HCT116 (cell line): ENCODE measurements around the gene MAP3K10. TPM values are rescaled to one million over a fixed set of nuclear protein-coding genes. Genes with fewer than 3 reads are reported as not detected.

ENCODE experiments used
- ATAC-seq: fragments of 200-7000 bp; cut with Tn5 transposase; 2 replicates; pipeline ENCODE4 v1.9.1; 2020; ENCODE audit warnings: mild to moderate bottlenecking, moderate library complexity
- BruUV-seq: library from RNA; stranded (reverse); fragments of 400-500 nt; replicated peaks from 2 replicates; lab custom pipeline; 2021; lab: Mats Ljungman, UMichigan
- CTCF ChIA-PET: fragments of 300-600 bp; sonication (Branson Sonifier 250); formaldehyde crosslinking; loops from one replicate; lab custom pipeline; 2021; ENCODE audit warnings: antibody characterized with exemption; lab: Charles Lee
- POLR2A ChIA-PET: fragments of 300-600, 350-600 bp; sonication (Branson Sonifier 250); formaldehyde crosslinking; loops from one replicate; lab custom pipeline; 2021; ENCODE audit warnings: antibody characterized with exemption; lab: Charles Lee
- RAD21 ChIA-PET, 2 experiments: fragments of 300-600 bp; sonication (Branson Sonifier 250); formaldehyde crosslinking; loops; one replicate each; lab custom pipeline; 2023; ENCODE audit warnings: low total read pairs in 2 of 2; ENCODE audit not compliant: uncharacterized antibody in 2 of 2, unreplicated experiment in 2 of 2, low non-redundant PET in 1 of 2; lab: Charles Lee
- DNase-seq: peaks from one replicate; pipeline ENCODE4 v3.0.0-alpha.2; 2010; ENCODE audit warnings: low read depth, low spot score
- H2AFZ ChIP-seq: fragments of 200-600 bp; shearing (Covaris generic), sonication (generic); 2 replicates; pipeline ENCODE4 v1.6.1; 2017; ENCODE audit warnings: low read depth, mixed run types, mixed read lengths, antibody characterized with exemption, low read length; ENCODE audit not compliant: poor library complexity, severe bottlenecking
- H3K27ac ChIP-seq: 2 replicates; pipeline ENCODE4 v1.5.1; 2012; ENCODE audit warnings: low read depth, low read length
- H3K27me3 ChIP-seq: fragments of 200-600 bp; sonication (generic); 2 replicates; pipeline ENCODE4 v1.6.1; 2016; ENCODE audit warnings: mixed run types, low read length, mixed read lengths; ENCODE audit not compliant: insufficient read depth
- H3K36me3 ChIP-seq, 2 experiments: fragments of 200-500 bp in 1 of 2; fragments of 200-600 bp in 1 of 2; sonication (Bioruptor generic) in 1 of 2; sonication (generic) in 1 of 2; 2 replicates each; pipeline versions ENCODE4 v1.5.1 to v1.6.1; 2014 to 2016; ENCODE audit warnings: low read length in 2 of 2, inconsistent platforms in 1 of 2, mixed read lengths in 1 of 2, mixed run types in 1 of 2; ENCODE audit not compliant: insufficient read depth in 2 of 2, control insufficient read depth in 1 of 2
- H3K4me1 ChIP-seq, 2 experiments: fragments of 200-600 bp in 1 of 2; sonication (generic) in 1 of 2; 2 replicates each; pipeline versions ENCODE4 v1.5.1 to v1.6.1; 2012 to 2017; ENCODE audit warnings: low read length in 2 of 2, inconsistent platforms in 1 of 2, mild to moderate bottlenecking in 1 of 2, mixed read lengths in 1 of 2, mixed run types in 1 of 2, moderate library complexity in 1 of 2; ENCODE audit not compliant: insufficient read depth in 2 of 2, control insufficient read depth in 1 of 2
- H3K4me2 ChIP-seq: fragments of 200-600 bp; sonication (generic); 2 replicates; pipeline ENCODE4 v1.6.1; 2017; ENCODE audit warnings: mixed run types, low read length, mixed read lengths
- H3K4me3 ChIP-seq, 2 experiments: fragments of 200-600 bp in 1 of 2; sonication (generic) in 1 of 2; replicated peaks in 1 of 2; 2 replicates each; pipeline ENCODE4 v1.5.1; 2011 to 2016; ENCODE audit warnings: low read length in 2 of 2, control low read depth in 1 of 2, low read depth in 1 of 2, mild to moderate bottlenecking in 1 of 2, mixed read lengths in 1 of 2, mixed run types in 1 of 2
- H3K79me2 ChIP-seq: fragments of 200-600 bp; sonication (generic); 2 replicates; pipeline ENCODE4 v1.6.1; 2017; ENCODE audit warnings: mild to moderate bottlenecking, mixed run types, low read length, moderate library complexity, mixed read lengths; ENCODE audit not compliant: insufficient read depth
- H3K9ac ChIP-seq: fragments of 200-600 bp; sonication (generic); 2 replicates; pipeline ENCODE4 v1.6.1; 2016; ENCODE audit warnings: low read length, mixed read lengths
- H3K9me2 ChIP-seq: fragments of 200-600 bp; sonication (generic), shearing (Covaris generic); 2 replicates; pipeline ENCODE4 v1.6.1; 2017; ENCODE audit warnings: mixed run types, mild to moderate bottlenecking, moderate library complexity; ENCODE audit not compliant: insufficient read depth
- H3K9me3 ChIP-seq, 2 experiments: fragments of 200-500 bp in 1 of 2; fragments of 200-600 bp in 1 of 2; sonication (Bioruptor generic) in 1 of 2; sonication (generic) in 1 of 2; 2 replicates each; pipeline ENCODE4 v1.6.1; 2014 to 2017; ENCODE audit warnings: low read length in 2 of 2, mixed read lengths in 2 of 2, inconsistent platforms in 1 of 2, low read depth in 1 of 2, mild to moderate bottlenecking in 1 of 2, mixed run types in 1 of 2, moderate library complexity in 1 of 2; ENCODE audit not compliant: control insufficient read depth in 1 of 2, insufficient read depth in 1 of 2
- H4K20me1 ChIP-seq: fragments of 200-600 bp; sonication (generic), shearing (Covaris generic); 2 replicates; pipeline ENCODE4 v1.6.1; 2017; ENCODE audit warnings: mixed run types, mild to moderate bottlenecking, moderate library complexity; ENCODE audit not compliant: insufficient read depth
- EZH2 ChIP-seq: fragments of 200-600 bp; sonication (generic); IDR thresholded peaks from 2 replicates; pipeline ENCODE4 v1.6.1; 2017; ENCODE audit warnings: antibody characterized with exemption, mixed run types
- SIN3A ChIP-seq: IDR thresholded peaks from 2 replicates; pipeline ENCODE4 v1.6.1; 2012; ENCODE audit warnings: low read depth
- SP1 ChIP-seq: IDR thresholded peaks from 2 replicates; pipeline ENCODE4 v1.6.1; 2012; ENCODE audit warnings: low read depth
- TCF7L2 ChIP-seq: IDR thresholded peaks from 2 replicates; pipeline ENCODE4 v1.7.0; 2011; ENCODE audit warnings: borderline replicate concordance, inconsistent platforms; ENCODE audit not compliant: insufficient read depth, insufficient read length; ENCODE audit errors: extremely low read depth
- YY1 ChIP-seq: IDR thresholded peaks from 2 replicates; pipeline ENCODE4 v1.6.1; 2011; ENCODE audit warnings: low read length, low read depth, moderate library complexity, mild to moderate bottlenecking; ENCODE audit not compliant: insufficient replicate concordance; ENCODE audit errors: extremely low read depth
- ZNF274 ChIP-seq: fragments of 200-500 bp; sonication (Bioruptor generic); IDR thresholded peaks from 2 replicates; pipeline ENCODE4 v1.6.1; 2014; ENCODE audit warnings: mild to moderate bottlenecking, low read depth, low read length, inconsistent platforms
- intact Hi-C: fragments of 100-400 bp; cut with micrococcal nuclease; formaldehyde crosslinking; loops from 2 replicates; pipeline ENCODE4 v1.10.0; 2022
- total RNA-seq: library from RNA; stranded (reverse); gene quantifications from one replicate; pipeline ENCODE4 v1.2.1, GENCODE V29; 2021; ENCODE audit not compliant: unreplicated experiment

Gene MAP3K10
- total RNA-seq, 1 experiment from 2014 or later = 17.3 TPM

DNA sequence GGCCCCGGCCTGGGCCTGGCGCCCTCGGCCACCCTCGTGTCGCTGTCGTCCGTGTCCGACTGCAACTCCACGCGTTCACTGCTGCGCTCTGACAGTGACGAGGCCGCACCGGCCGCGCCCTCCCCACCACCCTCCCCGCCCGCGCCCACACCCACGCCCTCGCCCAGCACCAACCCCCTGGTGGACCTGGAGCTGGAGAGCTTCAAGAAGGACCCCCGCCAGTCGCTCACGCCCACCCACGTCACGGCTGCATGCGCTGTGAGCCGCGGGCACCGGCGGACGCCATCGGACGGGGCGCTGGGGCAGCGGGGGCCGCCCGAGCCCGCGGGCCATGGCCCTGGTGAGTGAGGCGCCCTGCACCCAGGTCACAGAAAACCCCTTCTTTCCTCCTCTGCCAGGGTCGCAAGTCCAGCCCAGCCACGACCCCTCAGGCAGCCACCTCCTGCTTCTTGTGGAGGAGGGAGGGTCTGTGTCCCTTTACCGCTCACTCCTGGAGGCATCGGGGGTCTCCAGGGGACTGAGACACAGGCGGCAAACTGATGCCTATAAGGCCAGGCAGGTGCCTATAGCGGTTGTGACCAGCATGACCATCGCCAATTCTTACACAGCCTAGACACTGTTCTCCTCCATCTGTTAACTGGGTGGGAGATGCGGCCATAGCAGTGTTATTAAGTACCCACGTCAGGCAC is 22.8 kb downstream of the MAP3K10 start:
- peaks cover 15 to 27% of the 10 kb centered on the region in 2 experiments for H3K4me1 ChIP-seq
- intact Hi-C loops = no loop called here
- ChIA-PET POLR2A (no interaction called here), RAD21 (no interaction called here), CTCF (no interaction called here)
- no peaks in the 10 kb centered on the region for H4K20me1 ChIP-seq
- H3K79me2 ChIP-seq = no peaks in the 10 kb centered on the region
- TF ChIP-seq YY1 (no peak), SP1 (no peak), SIN3A (no peak), TCF7L2 (no peak), EZH2 (no peak)
- ATAC-seq (no peak), DNase-seq (no peak)
- no peaks in the 10 kb centered on the region for H3K9me2 ChIP-seq
- H3K27ac ChIP-seq = no peak overlapping the region
- H3K36me3 ChIP-seq = no peaks in the 10 kb centered on the region
- no peaks in the 10 kb centered on the region for H3K27me3 ChIP-seq
- H3K9me3 ChIP-seq = no peaks in the 10 kb centered on the region
- no peak overlapping the region for H3K9ac ChIP-seq
- H2AFZ ChIP-seq = no peak overlapping the region
- H3K4me3 ChIP-seq = no peak overlapping the region
- no peak overlapping the region for H3K4me2 ChIP-seq
- BruUV-seq = no TSS peak

- ATAC-seq = no peak
- POLR2A ChIA-PET = no interaction called here
Measured at GRCh38 chr19:40214936-40215335, 23.7 kb downstream of the MAP3K10 start.

More at GRCh38 chr19:40214936-40215335, 23.7 kb downstream of the MAP3K10 start:
- H3K4me3 ChIP-seq = no peak overlapping the region
- no peak overlapping the region for H3K27ac ChIP-seq
- no peak for DNase-seq
- ChIA-PET RAD21 (no interaction called here), CTCF (no interaction called here)
- H3K9me2 ChIP-seq = no peaks in the 10 kb centered on the region
- H3K9me3 ChIP-seq = no peaks in the 10 kb centered on the region
- H3K36me3 ChIP-seq = no peaks in the 10 kb centered on the region
- intact Hi-C loops = no loop called here
- TF ChIP-seq ZNF274 = no peak
- peaks cover 20 to 36% of the 10 kb centered on the region in 2 experiments for H3K4me1 ChIP-seq
- no peak overlapping the region for H2AFZ ChIP-seq
- no peaks in the 10 kb centered on the region for H3K79me2 ChIP-seq
- H4K20me1 ChIP-seq = no peaks in the 10 kb centered on the region
- no peak overlapping the region for H3K4me2 ChIP-seq
- H3K27me3 ChIP-seq = no peaks in the 10 kb centered on the region
- BruUV-seq = no TSS peak
- no peak overlapping the region for H3K9ac ChIP-seq
